MG63 (cell line): ENCODE data around the gene VAC14. TPM values are rescaled to one million over a fixed set of nuclear protein-coding genes. Genes with fewer than 3 reads are reported as not detected.

Source experiments
- DNase-seq: peaks from one replicate; pipeline ENCODE4 v3.0.0-alpha.2; 2020
- H3K27me3 ChIP-seq: fragments of 250-450 bp; sonication (Bioruptor Pico); 2 replicates; pipeline ENCODE4 v1.5.1; 2020; ENCODE audit warnings: mild to moderate bottlenecking, moderate library complexity
- H3K36me3 ChIP-seq: fragments of 250-450 bp; sonication (Bioruptor Pico); 2 replicates; pipeline ENCODE4 v1.5.1; 2020; ENCODE audit warnings: mild to moderate bottlenecking, moderate library complexity
- H3K4me3 ChIP-seq: fragments of 250-450 bp; sonication (Bioruptor Pico); 2 replicates; pipeline ENCODE4 v1.5.1; 2020; ENCODE audit warnings: mild to moderate bottlenecking, moderate library complexity
- H3K9me3 ChIP-seq: fragments of 250-450 bp; sonication (Bioruptor Pico); 2 replicates; pipeline ENCODE4 v1.5.1; 2020; ENCODE audit warnings: mild to moderate bottlenecking, moderate library complexity
- total RNA-seq: library from RNA; depleted of rRNA; stranded (reverse); fragments of >200 nt; shearing (Covaris generic); gene quantifications from 2 replicates; pipeline ENCODE4 v1.2.3, GENCODE V29; 2014; ENCODE audit warnings: low replicate concordance

The VAC14 gene
- total RNA-seq, 1 experiment from 2014 or later = 15.4 TPM

DNA sequence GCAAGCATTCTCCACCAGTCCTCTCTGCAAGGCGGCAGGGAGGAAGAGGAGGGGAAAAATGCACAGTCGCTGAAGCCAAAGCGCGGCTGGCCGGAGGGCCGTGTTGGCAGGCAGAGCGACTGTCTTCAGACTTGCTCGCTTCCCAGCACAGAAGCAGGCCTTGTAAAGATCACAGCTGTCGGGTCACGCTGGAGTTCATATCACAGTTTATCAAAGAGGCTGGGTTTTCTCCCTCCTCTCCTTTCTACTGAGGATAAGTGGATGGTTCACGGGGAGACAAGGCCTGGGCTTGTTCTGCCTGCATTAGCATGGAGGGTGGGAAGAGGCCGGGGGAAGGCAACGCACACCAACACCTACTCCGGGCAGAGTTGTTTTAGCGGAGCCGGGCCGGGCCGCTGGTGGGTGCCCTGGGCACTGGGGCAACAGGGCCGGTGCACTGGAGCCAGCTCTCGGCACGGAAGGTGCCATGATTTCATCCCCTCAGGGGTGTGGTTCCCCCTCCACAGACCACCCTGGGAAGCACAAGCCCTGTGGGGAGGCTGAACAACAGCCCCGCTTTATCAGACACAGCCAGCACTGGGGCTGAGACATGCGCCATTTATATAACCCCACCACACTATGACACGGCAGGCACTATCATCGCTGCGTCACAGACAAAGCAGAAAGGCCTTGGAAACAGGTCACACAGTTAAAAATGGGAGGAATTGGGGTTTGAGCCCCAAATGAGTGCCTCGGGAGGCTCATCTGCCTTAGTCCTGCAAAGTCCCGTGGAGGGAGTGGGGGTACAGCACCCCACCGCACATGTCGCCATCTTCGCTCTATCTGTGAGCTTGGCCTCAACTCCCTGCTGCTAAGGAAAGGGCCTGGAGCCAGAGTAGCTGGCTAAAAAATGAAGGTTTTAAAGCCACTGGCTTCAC, 74.8 kb downstream of the VAC14 start:
- no peak overlapping the region for H3K4me3 ChIP-seq
- H3K27me3 ChIP-seq = no peaks in the 10 kb centered on the region
- H3K36me3 ChIP-seq = no peaks in the 10 kb centered on the region
- DNase-seq = no peak
- H3K9me3 ChIP-seq = no peaks in the 10 kb centered on the region

DNA sequence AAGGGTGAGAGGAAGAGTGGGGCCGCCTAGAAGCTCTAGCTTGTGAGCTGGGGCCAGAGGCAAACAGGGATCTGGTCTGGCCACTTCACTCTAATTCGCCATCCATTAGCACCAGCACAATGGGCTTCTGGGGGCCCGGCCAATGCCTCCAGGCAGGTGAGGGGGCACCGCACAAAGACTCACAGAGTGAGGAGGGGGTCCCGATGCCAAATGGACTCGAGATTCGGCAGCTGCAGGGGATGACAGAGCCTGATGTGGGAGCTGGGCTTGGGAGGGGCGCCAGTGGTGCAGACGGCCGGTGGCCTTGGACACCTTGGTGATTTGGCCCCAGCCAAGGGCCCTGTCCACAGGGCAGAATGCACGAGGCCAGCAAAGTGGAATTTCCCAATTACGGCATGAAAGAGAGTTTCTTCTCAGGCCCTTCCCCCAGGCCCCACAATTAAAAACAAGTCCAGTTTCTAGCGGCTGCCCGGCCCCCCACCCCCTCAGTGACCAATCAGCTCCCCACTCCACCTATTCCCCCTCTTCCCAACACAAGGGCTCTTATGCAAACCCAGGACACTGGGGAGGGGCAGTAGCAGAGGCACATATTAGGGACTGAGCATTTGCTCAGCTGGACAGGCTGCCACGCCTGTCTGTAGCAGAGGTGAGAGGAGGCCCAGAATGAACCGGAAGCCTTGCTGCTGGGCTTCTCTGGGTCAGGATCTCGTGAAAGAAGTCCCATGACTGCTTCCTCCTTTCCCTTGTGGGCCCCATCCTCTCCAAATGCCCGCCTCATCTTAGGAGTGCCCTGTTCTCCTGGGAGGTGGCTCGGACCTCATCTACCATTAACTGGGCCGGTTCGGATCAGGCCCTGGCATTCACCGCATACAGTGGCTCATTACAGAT, 75.7 kb downstream of the VAC14 start:
- Histone ChIP-seq H3K9me3 (no peaks in the 10 kb centered on the region), H3K4me3 (no peak overlapping the region), H3K27me3 (no peaks in the 10 kb centered on the region), H3K36me3 (no peaks in the 10 kb centered on the region)
- no peak for DNase-seq

DNA sequence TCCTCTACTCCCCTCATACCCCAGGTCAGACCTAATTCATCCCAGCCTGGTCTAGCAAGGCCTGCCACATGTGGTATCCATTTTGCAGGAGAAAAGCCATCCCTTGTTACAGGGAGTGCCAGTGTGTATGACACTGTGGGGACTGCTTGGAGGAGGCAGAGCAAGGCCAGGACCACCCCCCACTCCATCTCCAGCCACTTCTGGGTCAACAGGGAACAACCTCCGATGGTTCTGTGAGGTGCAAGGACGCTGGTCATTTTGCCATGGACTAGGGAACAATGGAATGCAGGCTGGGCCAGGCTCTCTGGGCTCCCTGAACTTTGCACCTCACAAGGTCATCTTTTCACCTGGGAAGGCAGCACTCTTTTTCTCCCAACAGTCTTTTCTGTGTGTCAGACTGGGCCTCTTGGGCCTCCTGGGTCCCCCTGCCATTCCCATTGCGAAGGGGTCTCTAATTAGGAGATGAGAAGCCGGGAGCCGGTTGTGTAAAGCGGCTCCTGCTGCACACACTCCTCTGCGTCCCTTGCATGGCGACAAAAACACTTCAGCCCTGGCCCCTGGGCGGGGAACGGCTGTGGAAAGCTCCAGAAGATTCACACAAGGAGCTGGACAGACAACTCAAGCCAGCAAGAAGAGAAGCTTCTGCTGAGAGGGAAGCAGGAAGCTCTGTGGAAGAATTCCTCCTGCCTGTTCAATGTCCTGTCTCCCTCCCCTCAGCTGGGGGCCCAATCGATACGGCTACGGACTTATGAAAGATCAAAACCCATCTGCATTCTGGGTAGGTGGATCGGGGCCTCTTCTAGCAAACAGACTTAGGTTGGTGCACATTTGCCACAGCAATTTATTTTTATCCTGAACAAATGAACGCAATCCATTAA, 76.6 kb downstream of the VAC14 start:
- no peaks in the 10 kb centered on the region for H3K9me3 ChIP-seq
- no peak overlapping the region for H3K4me3 ChIP-seq
- no peaks in the 10 kb centered on the region for H3K36me3 ChIP-seq
- DNase-seq = no peak
- H3K27me3 ChIP-seq = no peaks in the 10 kb centered on the region

DNA sequence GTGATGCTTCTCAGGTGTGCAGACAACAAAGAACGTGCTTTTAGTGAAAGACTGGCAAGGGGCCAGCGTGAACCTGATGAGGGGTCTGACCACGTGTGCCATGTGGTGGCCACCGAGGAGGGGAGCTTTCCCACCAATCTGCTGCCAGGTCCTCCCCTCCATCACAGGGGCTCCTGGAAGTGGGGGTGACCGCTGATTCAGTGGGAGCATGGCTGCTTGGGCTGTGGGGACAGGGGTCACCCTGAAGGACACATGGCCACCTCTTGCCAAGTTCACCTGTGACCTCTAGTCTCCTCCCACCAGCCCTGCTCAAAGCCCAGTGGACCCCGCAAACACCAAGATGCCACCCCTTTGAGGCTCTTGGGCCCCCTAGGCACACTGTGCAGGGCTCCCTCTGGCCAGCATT, 77.2 kb downstream of the VAC14 start:
- Histone ChIP-seq H3K4me3 (no peak overlapping the region), H3K36me3 (no peaks in the 10 kb centered on the region), H3K9me3 (no peaks in the 10 kb centered on the region), H3K27me3 (no peaks in the 10 kb centered on the region)
- no peak for DNase-seq

DNA sequence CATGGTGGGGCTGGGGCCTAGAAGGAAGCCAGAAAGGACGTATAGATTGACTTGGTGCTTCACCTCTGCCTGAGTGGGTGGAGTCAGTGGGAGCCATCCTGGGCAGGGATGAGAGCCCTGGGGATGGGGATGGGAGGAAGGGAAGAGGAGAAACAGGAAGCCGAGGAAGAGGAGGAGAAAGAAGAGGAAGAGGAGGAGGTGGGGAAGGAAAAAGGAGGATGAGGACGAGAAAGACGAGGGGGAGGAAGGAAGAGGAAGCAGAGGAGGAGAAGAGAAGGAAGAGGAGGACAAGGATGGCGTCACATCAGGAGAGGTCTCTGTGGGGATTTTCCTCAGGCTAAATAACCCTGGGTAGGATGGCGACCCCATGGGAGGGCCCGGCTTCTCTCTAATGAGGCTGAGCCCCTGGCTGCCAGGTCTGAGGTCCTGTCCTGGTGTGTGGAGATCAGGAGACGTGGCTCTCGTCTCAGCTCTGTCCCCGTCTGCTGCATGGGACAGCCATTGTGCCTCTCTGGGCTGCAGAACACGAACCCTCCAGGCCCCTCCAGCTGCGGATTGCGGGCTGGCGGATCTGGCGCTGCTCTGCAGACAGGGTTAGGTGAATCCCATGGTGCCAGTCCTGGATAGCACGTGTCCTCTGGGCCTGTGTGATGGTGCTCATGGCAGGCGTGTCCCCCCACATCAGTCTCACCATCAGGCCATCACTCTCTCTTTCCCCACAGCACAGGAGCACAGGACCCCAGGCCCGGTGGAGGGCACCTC, 79.6 kb downstream of the VAC14 start:
- Histone ChIP-seq H3K36me3 (no peaks in the 10 kb centered on the region), H3K27me3 (no peaks in the 10 kb centered on the region), H3K4me3 (no peak overlapping the region), H3K9me3 (no peaks in the 10 kb centered on the region)
- DNase-seq = no peak

DNA sequence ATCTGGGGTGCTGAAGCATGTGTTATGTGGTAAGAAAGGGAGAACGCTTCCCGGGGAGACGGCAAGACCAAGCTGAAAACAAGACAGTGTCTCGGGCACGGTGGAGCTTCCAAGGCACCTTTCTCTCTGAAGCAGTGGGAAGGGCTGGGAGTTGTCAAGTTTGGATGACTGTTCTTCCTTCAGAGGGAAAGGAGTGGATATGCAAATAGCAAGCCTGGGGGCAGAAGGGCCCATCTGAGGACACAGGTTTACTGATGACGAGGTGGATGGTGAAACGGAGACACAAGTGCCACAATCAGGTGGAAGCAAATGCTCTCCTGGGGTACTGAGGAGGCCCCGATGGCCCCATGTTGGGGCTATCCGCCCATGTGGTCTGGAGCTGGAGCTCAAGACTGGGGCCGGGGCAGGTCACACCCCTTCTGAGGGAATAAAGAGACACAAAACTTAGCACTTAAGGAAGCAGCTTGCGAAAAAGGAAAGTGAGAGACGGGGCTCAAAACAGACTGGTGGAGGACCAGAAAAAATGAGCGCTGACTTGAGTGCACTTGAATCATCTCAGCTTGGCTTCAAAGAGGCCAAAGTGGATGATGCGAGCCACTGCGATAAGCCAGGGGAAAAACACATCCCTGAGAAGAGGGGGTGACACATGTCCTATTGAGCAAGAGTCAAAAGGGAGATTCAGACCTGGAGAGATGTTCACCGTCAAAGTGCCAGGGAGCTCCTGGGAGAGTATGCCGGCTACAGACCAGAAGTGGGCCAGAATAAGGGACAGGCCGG, 80.3 kb downstream of the VAC14 start:
- Histone ChIP-seq H3K4me3 (no peak overlapping the region), H3K27me3 (no peaks in the 10 kb centered on the region), H3K36me3 (no peaks in the 10 kb centered on the region), H3K9me3 (no peaks in the 10 kb centered on the region)
- no peak for DNase-seq

DNA sequence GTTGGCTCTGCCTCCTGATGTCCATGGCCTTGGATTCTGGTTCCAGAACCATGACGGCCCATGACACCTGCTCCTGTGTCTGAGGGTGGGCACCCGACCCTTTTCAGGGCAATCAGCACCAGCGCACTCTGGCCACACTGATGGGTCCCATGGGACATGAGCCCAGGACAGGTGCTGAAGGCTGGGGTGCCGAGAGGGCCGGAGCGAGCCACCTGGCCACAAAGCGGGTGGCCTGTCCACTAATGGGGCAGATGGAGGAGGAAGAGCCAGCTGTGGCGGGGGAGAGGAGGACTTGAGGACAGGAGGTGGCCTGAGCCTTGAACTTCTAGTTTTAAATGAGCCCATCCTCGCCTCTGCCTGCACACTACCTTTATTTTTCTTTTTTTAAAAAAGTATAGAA, 83.9 kb downstream of the VAC14 start:
- H3K9me3 ChIP-seq = no peaks in the 10 kb centered on the region
- no peak overlapping the region for H3K4me3 ChIP-seq

DNA sequence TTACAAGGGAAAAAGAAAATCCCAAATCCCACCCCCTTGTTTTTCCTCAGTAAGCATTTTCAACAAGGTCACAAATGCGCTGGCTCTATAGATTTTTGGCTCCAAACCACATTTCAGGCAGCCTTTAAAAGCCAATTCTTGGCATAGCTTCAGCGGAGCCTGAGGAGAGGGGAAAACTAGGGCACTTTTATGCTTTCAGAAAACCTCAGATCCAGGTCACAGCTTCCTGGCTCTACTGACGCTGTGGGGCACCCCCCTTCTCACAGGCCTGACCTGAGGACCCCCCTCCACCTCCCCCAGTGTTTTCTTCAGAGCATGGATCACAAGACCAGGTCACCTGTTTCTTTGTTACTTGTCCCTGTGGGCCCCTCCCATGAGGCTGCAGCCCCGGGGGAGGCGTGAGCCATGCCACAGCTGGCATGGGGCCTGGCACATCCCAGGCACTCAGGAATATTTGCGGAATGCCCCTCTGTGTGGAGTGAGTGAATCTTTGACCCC, 85.0 kb downstream of the VAC14 start:
- no peaks in the 10 kb centered on the region for H3K9me3 ChIP-seq
- peak; percentile 44 for DNase-seq
- H3K36me3 ChIP-seq = no peaks in the 10 kb centered on the region
- H3K27me3 ChIP-seq = no peaks in the 10 kb centered on the region
- H3K4me3 ChIP-seq = no peak overlapping the region

More for the DNA sequence above, 83.9 kb downstream of the VAC14 start:
- no peaks in the 10 kb centered on the region for H3K27me3 ChIP-seq
- H3K36me3 ChIP-seq = no peaks in the 10 kb centered on the region
- no peak for DNase-seq

DNA sequence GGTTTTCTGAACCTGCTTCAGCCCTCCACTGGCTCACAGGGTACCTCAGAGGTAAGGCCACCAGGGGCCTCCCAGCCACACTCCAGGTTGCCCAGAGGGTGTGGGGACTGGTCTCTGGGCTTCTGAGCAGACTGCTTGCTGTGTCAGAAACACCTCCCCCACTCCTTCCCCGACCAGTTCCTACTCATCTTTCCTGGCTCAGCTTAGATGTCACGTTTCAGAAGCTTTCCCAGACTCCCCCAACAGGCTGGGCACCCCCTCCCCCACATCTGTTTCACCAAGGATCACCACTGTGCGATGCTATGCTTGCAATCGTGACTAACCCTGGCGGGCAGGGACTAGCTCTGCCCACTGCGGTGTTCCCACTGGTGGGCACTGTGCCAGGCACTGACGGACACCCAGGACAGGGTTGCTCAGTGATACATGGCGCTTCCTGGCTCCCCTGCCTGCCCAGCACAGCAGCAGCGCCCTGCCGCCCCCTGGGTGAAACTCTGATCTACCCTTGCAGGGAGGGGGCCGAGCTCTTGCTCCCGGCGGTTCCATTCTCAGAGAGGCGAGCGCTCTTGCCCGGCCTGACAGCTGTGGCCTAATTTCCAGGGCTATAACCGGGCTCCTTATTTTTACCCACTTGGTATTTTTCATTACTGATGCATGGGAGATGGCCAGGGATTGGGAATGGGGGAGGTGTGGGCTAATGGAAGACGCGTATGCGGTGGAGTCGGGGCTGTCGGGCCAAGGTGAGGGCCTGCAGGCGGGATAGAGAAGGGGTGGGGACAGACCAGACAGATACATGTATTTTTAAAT, 85.7 kb downstream of the VAC14 start:
- H3K36me3 ChIP-seq = no peaks in the 10 kb centered on the region
- H3K4me3 ChIP-seq = no peak overlapping the region
- no peaks in the 10 kb centered on the region for H3K9me3 ChIP-seq
- peak; percentile 99 for DNase-seq
- no peaks in the 10 kb centered on the region for H3K27me3 ChIP-seq

DNA sequence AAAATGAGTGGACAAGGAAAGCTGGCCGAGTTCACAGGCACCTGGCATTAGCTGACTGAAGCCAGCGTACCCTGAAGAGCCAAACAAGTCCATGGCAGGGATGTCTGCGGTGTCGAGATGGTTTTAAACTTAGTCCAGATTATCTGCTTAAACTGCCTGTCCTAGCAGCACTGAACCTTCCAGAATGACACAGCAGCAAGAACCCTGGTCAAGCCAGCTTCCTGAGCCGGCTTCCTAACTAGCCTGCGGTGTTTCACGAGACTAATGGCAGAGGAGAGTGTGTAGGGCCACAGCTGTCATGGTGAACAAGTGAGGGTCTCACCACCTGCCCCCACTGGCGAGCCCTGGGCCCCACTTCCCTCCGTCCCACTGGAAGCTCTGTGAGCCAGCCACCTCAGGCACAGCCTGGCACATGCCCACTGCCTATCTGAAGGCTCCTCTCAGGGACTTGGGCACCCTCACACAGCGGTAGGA, 86.3 kb downstream of the VAC14 start:
- Histone ChIP-seq H3K36me3 (no peaks in the 10 kb centered on the region), H3K27me3 (no peaks in the 10 kb centered on the region), H3K4me3 (no peak overlapping the region), H3K9me3 (no peaks in the 10 kb centered on the region)
- DNase-seq = no peak

DNA sequence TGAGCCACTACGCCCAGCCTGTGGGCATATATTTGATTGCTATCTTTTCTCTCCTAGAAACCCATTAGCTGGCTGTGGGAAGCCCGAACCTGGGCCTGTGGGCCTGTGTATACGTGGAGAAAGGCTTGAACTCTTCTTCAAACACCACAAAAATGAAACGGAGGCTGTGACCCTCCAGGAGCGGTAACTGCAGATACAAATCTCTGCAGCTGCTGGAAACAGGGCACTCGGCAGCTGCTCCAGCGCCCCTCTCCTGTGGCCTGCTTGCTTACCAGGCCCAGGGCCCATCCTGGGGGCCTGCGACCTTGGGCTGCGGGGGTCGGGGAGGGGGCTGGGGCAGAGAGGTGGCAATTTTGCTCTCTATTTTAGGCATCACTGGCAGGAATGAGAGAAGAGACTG, 87.1 kb downstream of the VAC14 start:
- Histone ChIP-seq H3K9me3 (no peaks in the 10 kb centered on the region), H3K36me3 (no peaks in the 10 kb centered on the region), H3K4me3 (no peak overlapping the region), H3K27me3 (no peaks in the 10 kb centered on the region)
- no peak for DNase-seq

DNA sequence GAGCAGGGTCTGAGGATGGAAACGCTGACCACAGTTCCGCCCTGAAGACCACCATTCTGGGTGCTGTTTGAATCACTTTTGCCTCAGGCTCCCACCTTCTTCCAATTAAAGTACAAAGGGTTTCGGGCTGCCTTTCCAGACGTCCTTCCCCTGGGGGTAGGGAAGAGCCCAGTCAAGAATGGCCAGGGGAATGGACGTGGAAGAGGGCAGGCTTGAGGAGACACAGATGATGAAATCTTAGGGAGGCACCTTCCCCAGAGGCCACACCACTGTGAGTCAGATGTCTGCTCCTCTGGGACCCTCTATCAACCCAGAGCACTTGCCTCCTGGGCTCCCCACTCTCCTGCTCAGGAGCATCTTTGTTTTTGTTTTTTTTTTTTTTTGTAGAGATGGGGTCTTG, 87.6 kb downstream of the VAC14 start:
- H3K36me3 ChIP-seq = no peaks in the 10 kb centered on the region
- no peak for DNase-seq
- H3K27me3 ChIP-seq = no peaks in the 10 kb centered on the region
- no peaks in the 10 kb centered on the region for H3K9me3 ChIP-seq
- H3K4me3 ChIP-seq = no peak overlapping the region

DNA sequence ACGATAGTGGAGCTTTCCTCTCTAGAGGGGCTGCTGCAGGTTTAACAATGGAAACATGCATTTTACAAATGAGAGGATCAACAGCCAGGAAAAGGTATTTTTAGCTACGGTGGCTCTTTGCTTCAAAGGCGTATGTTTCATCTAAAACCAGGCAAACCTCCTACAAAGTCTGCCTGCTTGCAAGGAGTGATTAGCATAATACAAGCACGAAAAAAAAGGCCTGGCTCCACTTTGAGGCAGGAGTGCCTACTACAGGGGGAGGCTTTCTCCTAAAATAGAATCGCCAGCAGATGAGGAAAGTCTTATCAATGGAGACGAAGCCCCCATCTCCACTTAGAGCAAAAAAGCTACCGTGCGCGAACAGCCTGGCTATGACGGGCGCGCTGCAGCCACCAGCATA, 88.0 kb downstream of the VAC14 start:
- no peak overlapping the region for H3K4me3 ChIP-seq
- no peaks in the 10 kb centered on the region for H3K27me3 ChIP-seq
- H3K9me3 ChIP-seq = no peaks in the 10 kb centered on the region
- H3K36me3 ChIP-seq = no peaks in the 10 kb centered on the region
- DNase-seq = no peak

DNA sequence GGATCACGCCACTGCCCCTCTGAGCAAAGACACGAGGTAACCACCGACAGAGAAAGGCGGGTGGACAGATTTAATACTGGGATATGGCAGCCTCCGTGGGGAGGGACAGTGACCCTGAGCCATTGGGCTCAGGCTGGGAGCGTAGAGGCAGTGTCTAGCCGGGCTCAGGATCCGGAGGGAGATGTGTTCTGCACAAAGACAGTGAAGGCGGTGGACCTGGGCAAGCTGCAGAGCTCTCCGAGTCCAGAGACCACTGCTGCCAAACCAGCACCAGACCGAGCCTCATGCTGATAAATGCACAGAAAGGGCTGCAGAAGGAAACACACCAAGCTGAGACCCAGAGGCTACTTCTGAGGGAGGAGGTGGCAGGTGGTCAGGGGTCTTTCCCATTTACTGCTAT, 88.6 kb downstream of the VAC14 start:
- H3K36me3 ChIP-seq = no peaks in the 10 kb centered on the region
- no peak for DNase-seq
- H3K27me3 ChIP-seq = no peaks in the 10 kb centered on the region
- no peak overlapping the region for H3K4me3 ChIP-seq
- no peaks in the 10 kb centered on the region for H3K9me3 ChIP-seq
